ENCODE data around the gene LDB3.

Gene LDB3

DNA sequence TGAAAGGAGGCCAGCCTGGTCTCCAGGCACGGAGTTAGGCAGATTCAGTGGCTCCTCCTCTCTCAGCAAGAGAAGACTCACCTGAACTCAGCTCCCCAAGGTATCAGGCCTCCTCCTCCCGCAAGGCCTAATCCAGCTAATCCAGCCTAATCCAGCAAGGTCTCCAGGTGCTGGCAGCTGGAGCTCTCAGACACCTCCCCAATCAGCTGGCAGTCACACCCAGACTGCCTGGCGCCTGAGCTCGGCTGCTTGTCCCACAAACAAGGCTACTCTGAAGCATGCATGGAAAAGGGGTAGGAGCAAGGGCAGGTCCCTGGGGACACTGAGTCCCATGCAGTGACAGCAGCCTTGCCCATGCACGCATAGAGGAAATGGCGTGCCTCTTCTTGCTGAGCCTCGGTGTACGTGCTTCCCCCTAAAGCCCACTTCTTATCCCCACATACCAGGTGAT, 17.3 kb upstream of the LDB3 start:
- DNase-seq (ENCODE audit: low read depth), result no peak

DNA sequence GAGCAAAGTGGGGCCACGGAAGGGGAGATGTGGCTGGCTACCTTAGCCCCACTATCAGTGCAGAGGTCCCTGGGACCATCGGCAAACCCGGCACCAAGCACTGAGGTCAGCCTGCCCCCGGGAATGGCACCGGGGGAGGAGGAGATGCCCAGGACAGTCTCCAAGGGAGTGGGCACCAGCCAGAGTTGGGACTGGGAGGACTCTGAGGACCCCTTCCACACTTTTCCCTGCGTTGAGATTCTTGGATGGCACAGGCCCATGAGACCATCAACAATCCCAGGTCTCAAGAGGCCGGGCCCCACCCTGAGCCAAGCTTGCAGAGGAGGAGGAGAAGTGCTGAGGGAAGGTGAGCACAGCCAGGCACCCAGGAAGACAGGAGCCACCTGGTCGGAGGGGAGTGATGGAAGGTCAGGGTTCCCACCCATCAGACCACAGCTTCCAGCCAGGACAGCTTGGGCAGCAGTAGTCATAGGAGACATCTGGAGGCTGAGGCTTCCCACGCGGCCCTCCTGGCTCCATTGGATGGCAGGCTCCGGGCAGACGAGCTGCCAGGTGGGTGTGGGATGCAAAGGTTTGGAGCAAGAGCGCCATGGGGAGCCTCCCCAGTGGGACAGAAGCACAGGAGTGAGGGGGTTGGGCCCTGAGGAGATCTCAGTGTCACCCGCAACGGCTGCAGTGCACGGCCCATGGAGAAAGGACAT, 16.5 kb upstream of the LDB3 start:
- no peak for DNase-seq (ENCODE audit: low read depth)

DNA sequence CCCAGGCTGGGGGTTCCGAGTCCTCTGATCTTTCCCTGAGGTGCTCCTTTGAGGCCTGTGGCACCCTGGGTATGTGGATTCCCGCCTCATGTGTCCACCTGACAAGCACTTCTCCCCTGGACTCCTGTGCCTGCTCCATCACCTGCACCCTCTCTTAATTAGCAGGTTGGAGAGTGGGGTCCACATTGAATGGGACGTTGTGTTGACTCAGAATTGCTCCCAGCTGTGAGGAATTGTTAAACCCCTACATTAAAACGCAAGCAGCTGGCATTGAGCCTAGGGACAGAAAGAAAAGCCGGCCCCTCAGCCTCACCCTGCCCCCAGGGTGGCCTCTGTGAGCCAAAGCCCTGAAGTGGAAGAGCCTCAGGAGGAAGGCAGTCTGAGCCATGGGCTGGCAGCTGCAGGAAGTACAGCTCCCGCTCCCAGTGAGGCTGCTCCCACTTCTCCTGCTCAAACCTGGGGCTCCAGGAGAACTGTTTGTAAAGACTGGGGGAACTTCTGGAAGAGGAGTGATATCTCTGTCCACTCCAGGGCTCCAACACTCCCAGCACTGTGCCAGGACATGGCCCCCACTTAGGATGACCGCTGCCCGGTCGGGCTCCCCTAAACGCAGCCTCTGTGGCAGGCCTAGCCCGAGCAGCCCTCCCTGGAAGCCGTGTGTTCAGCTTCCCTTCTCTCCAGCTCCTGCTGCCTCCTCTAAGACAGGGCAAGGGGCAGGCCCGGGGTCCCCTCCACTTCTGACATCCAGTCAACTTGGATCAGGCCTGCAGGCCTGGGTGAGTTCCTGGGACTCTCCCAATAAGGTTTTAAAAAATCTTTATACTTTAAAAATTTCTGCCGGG, 15.7 kb upstream of the LDB3 start:
- no peak for DNase-seq (ENCODE audit: low read depth)

DNA sequence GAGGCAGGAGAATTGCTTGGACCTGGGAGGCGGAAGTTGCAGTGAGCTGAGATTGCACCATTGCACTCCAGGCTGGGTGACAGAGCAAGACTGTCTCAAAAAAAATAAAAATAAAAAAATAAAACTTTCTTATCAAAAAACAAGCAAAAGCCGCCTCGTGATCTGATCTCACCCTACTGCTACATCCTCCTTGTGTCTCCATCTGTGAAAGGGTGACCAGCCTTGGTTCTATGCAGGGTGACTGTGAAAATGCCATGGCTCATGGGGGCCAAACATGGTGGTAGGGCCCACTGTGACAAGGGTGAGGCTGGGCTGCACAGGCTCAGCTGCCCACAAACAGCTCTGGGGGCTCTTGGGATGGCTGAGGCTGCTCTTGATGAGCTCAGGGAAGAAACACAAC, 14.9 kb upstream of the LDB3 start:
- DNase-seq (ENCODE audit: low read depth), result no peak

DNA sequence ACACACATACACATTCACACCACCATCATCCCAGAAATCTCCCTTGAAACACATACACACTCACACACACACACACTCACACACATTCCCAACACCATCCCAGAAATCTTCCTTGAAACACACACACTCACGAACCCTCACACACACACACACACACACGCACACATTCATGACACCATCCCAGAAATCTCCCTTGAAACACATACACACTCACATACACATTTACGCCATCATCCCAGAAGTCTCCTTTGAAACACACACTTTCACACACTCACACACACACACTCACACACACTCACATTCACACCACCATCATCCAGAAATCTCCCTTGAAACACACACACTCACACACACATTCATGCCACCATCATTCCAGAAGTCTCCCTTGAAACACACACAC, 14.3 kb upstream of the LDB3 start:
- no peak for DNase-seq (ENCODE audit: low read depth)

DNA sequence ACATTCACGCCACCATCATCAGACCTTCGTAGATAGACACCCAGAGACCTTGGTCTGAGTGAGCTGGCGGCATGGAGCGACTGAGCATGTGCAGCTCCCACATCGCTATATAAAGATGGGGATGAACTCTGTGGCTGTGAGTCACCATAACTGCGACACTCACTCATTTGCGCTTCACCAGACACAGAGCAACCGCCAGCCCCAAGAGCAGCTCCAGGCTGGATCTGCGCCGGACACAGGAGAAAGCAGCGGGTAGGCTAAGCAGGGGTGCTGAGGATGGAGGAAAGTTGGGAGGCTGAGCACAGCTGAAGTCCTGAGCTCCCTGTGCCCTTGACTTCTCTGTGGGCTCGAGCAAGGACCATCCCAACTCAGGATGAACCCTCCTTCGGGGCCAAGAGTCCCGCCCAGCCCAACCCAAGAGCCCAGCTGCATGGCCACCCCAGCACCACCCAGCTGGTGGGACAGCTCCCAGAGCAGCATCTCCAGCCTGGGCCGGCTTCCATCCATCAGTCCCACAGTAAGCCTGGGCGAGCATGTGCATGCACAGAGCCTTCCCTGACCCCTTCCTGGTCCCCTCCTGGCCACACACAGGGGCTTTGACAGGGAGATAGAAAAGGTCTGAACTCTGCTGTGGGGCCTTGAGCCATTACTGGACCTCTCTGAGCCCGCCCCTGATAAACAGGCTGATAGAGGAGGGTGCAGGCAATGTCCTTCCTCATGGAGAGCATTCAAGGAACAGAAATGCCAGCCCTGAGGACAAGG, 13.7 kb upstream of the LDB3 start, which contains the start of gene OPN4:
Gene OPN4 (plus strand): TSS at position 137 of the 762 bp plus-strand sequence. CDS start 237 bp downstream, at position 374.
- no peak for DNase-seq (ENCODE audit: low read depth)

DNA sequence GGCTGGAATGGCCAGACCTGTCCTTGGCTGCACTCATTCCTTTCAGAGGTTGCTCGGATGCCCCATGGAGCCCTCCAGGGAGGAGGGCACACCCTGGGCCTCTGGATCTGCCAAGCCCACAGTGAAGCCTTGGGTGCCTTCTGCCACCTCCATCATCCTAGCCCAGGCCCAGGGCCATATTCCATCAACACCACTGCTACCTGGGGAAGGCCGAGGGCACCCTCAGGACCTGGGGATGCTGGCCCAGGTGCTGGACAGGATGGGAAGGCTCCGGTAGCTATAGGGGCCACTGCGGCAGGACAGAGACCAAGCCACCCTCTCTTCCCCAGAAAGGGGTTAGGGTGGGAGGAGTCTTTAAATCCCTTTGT, 13.2 kb upstream of the LDB3 start:
- no peak for DNase-seq (ENCODE audit: low read depth)

DNA sequence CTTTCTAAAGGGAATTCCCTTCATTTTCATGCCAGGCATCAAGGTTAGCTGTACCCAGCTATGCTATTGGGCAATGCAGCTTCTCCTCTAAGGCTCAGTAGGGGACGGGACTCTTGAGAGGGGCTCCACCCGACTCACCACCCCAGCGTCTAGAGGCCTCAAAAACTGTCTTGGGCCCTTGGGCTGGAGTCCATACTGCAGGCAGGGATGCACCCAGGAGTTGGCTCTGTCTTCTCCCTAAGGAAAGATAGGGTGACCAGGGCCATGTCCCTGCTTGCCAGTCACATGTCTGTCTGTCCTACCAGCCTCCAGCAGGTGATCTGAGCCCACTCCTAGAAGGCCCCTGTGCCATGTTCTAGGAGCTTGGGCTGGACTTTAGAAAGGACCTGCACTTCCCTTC, 12.7 kb upstream of the LDB3 start:
- no peak for DNase-seq (ENCODE audit: low read depth)

DNA sequence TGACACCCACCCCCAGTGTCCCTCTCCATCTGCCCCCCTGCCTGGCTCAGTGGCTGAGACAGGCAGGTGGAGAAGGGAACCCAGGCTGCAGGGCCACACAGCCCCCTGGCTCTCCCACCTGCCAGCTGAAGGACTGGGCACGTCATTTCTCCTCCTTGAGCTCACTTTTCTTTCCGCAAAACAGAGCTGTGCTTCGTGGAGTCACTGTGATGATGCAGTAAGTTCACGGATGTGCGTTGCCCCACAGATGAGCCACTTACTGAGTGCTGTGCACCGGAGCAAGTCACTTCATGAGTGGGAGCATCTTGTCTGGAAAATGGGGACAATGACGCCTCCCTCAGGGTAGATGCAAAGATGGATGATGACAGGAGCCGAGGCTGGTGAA, 11.3 kb upstream of the LDB3 start:
- DNase-seq (ENCODE audit: low read depth), result no peak

DNA sequence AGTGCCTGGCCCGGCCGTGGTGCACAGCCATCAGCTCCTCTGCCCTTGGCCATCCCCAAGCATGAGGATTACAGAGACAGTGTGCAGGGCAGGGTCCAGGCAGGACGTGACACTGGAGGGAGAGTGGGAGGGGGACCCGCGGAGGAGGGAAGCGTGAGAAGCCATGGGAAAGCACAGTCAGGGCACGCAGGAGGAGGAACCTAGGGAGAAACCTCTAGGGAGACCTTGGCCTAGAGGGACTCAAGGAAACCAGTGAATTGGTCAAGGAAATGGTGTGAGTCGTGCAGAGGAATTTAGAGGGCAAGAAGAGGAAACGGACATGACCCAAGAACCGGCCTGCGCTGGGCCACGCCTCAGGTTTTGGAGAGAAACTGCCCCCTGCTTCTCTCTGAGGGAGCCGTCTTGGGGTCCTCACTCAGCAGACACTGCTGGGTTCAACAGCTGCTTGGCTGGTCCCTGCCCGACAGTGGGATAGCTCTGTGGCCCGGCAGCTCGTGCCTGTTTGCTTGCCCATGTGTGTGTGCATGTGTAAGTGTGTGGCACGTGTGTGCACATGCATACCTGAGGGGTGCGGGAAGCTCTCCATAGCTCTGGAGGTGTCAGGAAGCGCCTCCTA, 10.8 kb upstream of the LDB3 start:
- no peak for DNase-seq (ENCODE audit: low read depth)

DNA sequence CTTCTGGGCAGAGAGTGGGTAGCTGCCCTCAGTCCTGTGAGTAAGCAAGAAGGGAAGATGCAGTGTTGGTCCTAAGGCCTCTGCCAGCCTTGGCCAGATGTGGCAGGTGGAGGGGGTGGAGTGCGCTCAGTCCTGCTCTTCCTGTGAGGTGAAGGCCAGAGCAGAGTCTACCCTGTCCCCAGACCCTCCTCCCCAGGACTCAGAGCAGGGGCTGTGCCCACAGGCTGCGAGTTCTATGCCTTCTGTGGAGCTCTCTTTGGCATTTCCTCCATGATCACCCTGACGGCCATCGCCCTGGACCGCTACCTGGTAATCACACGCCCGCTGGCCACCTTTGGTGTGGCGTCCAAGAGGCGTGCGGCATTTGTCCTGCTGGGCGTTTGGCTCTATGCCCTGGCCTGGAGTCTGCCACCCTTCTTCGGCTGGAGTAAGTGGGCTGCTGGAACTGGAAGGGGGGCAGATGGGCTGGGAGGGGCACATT, 10.0 kb upstream of the LDB3 start:
- no peak for DNase-seq (ENCODE audit: low read depth)

DNA sequence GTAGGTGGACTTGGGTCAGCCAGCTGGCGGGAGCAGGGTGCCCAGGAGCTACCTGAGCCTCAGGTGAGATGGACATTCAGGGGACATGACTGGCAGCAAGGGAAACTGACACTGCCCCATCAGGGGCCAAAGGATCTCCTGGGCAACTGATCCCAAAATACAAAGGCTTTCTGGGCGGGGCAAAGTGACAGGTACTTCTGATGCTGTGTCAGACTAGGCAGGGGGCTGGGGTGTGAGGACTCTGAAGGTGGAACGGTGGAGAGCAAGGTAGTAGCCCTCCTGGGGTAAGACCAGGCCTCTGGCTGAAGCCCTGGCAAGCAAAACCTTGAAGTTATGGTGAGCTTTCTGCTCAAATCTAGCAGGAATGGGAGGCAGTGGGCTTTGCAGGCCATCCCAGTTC, 9.6 kb upstream of the LDB3 start:
- DNase-seq (ENCODE audit: low read depth), result no peak

DNA sequence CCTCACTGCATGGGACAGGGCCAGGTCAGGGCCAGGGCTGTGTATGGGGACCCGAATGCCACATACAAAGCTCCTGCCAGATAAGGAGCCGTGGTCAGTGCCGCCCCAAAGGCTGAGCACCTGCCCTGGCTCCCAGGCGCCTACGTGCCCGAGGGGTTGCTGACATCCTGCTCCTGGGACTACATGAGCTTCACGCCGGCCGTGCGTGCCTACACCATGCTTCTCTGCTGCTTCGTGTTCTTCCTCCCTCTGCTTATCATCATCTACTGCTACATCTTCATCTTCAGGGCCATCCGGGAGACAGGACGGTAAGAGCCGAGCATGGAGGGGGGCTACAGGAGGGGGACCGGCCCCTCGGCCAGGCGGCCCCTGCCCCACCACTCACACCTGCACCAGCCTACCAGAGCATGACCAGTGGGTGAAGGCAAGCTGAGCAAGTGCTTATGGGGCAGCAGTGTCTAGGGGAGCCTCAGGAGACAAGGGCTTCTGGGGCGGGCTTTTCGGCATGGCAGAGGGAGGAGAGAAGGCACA, 9.1 kb upstream of the LDB3 start:
- DNase-seq (ENCODE audit: low read depth), result no peak

DNA sequence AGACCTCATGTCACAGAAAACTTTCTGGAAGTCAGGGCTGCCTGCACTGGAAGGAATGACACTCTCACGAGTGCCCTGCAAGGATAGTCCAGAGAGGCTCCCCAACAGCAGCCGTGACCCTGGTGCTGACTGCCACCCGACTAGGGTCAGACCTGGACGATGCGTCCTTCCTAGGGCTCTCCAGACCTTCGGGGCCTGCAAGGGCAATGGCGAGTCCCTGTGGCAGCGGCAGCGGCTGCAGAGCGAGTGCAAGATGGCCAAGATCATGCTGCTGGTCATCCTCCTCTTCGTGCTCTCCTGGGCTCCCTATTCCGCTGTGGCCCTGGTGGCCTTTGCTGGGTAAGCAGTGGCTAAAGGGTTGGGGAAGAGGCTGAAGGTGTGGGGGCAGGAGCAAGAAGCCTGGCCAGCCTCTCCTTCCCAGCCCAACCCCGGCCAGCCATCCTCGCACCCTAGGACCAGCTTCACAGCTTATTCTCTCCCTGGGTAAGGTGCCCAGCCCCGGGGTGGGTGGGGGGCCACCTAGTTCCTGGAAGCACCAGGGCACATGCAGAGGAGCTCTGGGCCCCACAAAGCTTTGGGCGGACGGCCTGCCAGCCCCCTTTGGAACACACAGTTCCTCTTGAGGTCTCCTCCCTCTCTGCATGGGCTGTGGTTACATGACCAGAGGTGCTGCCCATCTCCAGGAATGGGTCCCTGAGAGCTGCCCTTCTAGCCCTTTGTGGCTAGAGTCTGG, 8.4 kb upstream of the LDB3 start:
- no peak for DNase-seq (ENCODE audit: low read depth)

DNA sequence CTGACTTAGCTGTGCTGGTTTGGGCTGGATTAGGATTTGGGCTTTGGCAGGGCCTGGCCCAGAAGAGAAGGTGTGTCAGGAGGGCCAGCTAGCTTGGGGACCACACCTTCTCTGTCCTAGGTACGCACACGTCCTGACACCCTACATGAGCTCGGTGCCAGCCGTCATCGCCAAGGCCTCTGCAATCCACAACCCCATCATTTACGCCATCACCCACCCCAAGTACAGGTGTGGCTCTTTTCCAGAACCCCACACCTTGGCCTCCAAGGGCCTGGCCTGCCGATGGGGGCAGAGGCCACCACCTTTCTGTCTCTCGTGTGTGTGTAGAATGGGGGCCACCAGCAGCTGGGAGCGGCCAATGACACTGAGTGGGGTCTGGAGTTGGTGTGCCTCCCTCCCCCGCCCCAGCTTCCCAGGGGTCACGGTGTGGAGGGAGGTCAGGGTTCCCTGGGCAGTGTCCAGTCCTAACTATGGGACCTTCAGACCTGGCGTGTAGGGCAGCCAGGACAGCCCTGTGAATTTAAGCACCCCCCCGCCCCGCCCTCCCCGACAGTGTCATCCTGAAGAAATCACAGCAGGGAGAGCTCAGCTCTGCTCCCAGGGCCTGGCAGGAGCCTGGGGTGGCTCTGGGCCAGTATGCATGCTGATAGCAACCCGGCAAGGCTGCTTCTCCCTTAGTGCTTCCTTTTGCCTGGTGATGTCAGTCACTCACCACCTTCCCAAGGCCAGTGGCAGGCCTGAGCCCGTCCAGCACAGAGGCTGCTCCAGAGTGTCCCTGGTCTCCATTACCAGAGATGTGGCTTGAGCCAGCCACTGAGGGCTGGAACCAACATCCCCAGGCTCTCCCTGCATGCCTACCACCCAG, 6.9 kb upstream of the LDB3 start:
- no peak for DNase-seq (ENCODE audit: low read depth)

DNA sequence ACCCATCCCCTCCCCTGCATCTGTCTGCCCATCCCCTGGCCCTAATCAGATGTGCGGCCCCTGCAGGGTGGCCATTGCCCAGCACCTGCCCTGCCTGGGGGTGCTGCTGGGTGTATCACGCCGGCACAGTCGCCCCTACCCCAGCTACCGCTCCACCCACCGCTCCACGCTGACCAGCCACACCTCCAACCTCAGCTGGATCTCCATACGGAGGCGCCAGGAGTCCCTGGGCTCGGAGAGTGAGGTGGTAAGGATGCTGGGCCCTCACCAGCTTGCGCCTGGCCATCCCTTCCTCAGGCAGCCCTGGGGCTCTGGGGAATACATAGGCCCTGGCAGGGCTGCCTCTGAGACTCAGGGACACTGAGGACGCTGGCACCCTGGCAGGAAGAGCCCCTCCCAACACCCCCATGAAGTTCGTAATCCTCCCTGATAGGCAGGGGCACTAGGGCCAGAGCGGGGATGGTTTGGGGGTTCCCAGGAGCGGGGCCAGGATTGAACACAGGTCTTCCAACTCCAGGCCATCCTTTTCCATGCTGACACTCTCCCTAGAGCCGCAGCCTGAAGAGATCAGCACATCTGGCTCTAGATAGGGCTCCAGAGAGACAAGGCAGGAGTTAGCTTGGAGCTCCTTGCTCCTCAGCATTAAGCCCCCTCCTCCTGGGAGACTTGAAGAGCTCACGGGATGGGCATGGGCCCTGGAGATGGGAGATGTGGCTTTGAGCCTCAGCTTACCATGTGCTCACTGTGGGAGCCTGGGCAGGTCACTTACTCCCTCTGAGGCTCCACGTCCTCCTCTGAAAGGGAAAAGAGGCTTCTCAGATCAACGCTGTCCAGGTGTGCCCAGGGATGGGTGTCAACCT, 5.9 kb upstream of the LDB3 start:
- DNase-seq (ENCODE audit: low read depth), result no peak

DNA sequence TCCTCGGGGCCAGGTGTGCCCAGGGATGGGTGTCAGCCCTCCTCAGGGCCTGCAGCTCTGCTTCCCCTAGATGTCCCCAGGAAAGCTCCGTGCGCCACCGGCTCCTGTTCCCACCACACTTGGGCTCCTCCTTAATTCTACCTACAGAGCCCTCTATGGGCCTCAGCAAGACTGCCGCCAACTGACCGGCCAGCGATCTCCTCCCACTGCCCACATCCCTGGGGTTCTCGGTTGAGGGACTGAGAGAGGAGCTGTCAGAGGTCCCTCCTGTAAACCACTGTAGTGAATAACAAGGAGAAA, 5.3 kb upstream of the LDB3 start:
- DNase-seq (ENCODE audit: low read depth), result no peak

DNA sequence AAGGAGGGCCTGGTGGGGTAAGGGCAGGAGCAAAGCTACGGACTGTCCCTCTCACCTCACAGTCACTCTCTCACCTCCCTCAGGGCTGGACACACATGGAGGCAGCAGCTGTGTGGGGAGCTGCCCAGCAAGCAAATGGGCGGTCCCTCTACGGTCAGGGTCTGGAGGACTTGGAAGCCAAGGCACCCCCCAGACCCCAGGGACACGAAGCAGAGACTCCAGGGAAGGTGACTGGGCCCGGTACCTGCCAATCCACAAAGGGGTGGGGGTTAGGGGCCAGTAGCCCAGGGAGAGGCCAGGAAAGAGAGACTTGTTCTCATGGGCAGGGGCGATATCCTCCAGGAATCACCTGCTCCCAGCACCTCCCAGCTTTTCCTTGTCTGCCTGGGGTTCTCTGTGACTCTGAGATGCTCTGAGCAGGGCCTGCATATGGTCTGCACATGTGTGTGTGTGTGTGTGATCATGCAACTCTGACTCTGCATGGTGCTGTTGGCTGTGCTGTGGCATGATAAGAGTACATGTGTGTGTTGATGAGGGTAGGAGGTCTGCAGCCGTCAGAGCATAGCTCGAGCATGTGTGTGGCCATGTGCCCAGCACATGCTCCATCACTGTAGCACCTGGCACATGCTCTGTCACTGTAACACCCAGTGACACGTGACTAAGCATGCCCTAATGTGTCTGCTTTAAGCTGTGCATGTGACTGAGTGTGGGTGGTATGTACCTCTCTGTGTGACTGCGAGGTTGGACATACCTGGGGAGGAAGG, 4.6 kb upstream of the LDB3 start:
- DNase-seq (ENCODE audit: low read depth), result no peak

Measured in T-helper 22 cell (primary cell).